K562 treated with DMSO at 1 percent for 24 hours (cell line): ENCODE measurements around the gene TMPRSS11F. TPM values are rescaled to one million over a fixed set of nuclear protein-coding genes. Genes with fewer than 3 reads are reported as not detected.

ENCODE experiments used
- total RNA-seq: library from RNA; unstranded; fragments of 300-600 nt; gene quantifications from 2 replicates; pipeline ENCODE4 v1.2.3, GENCODE V29; 2022; ENCODE audit warnings: low read depth; ENCODE audit not compliant: insufficient read depth

The TMPRSS11F gene
- total RNA-seq = not detected in 2 replicates

GRCh38 chr4:68129793-68130192, at the start of gene TMPRSS11F:
TSS of gene TMPRSS11F (minus strand) at chr4:68129869. CDS start at chr4:68129820, 49 bp downstream.

Other genes with a start within 250 kb of the TMPRSS11F start
- not detected in 2 replicates for gene TMPRSS11D, start 245.9 kb downstream of the TMPRSS11F start, total RNA-seq
- not detected in 2 replicates for gene TMPRSS11A, start 166.4 kb downstream of the TMPRSS11F start, total RNA-seq
- not detected in 2 replicates for gene TMPRSS11B, start 115.8 kb upstream of the TMPRSS11F start, total RNA-seq
- 33.8 and 34.9 TPM in 2 replicates for gene YTHDC1, start 220.2 kb upstream of the TMPRSS11F start, total RNA-seq